ENCODE data around the gene TPM1.

The TPM1 gene

DNA sequence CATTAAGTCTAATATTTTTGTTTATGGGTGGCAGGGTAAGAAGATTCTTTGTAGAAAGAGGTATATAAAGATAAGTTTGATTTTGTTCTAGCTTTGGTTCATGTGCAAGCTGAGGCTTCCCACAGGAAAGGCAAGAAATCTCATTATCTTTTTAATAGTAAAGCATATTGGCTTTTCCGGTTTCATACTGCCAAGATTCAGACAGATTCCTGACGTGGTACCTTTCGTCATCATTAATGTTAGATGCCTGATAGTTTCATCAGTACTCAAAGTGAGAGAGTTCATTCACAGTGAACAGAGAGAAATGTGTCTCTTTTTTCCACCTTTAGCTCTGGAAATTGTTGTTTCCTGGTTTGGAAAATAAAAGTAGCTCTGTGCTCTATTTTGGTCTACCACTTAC, 16.5 kb downstream of the TPM1 start:
- DNase-seq = no peak

DNA sequence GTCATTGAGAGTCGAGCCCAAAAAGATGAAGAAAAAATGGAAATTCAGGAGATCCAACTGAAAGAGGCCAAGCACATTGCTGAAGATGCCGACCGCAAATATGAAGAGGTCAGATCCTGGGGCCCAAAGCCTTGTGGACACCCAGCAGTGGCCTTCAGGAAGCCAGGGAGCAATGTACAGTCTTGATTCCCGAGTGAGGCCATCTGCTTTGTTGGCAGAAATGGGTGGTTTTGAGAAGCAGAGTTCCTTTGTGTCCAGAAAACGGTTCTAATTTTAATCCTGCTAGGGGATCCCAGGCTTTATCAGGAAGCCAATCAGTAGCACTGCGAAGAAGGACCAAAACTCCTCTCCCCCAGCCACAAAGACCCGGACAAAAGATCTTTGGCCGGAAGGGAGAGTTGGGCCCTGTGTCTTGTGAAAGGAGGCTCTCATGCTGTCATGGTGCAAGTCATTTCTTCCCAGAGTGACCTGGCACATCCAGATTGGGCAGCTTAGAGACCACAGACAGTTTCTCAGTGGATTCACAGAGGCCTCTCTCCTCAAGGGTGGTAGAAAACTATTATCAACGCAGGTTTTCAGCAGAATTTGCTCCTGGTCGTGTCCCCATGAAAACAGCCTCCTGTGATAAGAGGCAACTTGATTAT, 17.1 kb downstream of the TPM1 start:
- DNase-seq = no peak

DNA sequence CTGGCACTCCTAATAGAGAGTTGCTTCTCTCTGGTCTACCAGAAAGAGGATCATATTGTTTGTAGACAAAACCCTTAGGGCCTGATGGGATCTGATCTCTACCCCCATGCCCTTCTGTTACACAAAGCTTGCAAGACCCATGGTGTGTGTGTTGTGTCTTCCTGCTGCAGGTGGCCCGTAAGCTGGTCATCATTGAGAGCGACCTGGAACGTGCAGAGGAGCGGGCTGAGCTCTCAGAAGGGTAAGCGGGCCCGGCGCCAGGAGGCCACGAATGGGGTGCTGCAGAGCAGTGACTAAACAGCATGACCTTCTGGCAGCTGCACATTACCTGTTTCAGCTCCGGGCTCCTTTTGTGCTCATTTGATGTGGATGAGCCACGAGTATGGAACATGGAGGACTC, 18.2 kb downstream of the TPM1 start:
- DNase-seq = no peak

DNA sequence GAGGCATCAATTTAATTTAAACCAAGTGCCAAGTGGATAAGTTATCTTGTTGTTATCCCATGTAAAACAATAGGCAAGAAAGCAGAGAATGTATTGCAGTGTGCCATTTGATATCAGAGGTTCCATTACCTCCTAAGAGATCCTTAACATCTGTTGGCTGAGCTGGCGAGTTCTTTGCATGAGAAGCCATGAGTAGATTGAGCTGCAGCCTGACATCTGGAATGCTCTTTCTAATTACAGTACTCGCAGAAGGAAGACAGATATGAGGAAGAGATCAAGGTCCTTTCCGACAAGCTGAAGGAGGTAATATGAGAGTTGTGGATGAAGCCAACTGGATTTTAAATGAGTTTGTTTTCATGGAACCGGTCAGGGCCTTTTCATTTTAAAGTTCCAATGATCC, 19.4 kb downstream of the TPM1 start:
- DNase-seq = no peak

DNA sequence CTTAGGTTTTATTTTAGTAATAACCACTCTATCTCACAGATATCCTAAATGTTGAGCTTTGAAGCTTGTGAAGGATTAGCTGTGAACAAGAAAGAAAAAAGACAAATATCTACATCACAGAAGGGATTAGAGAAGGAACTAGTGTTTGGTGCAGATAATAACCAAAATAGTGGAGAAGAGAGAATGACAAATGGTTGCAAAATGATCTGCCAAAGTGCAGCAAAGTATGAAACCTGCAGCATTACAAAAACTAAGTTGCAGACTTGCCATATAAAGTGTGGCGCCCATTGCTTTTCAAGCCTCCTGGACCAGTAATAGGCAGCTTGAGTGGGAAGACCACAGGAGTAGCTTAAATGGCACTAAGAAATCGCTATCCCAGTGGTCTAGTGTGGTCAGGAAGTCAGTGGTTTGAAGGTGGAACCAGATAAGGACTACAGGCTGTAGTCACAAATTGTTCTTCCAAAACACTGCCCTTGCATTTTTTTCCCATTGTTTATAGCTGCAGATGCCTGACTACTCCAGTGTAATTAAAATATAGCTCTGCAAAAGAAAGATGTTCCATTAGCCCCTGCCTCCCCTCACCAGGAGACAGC, 20.7 kb downstream of the TPM1 start:
- DNase-seq = no peak

DNA sequence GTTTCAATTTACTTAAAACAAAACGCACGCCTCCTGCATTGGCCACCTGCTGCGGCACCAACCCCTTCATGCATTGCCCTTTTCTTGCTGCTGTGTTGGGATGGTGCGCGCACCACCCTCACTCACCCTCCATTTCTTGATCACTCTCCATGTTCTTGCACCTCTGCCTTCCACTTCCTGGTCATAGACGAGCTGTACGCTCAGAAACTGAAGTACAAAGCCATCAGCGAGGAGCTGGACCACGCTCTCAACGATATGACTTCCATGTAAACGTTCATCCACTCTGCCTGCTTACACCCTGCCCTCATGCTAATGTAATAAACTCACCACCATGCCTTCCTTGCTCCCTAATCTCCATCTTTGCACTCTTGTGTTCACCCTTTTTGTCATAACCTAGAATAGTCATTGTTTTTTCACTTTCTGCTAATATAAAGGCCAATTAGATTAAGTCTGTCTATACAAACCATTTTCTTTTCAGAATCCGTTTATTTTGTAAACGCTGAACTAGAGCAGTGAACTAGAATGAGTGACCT, 21.4 kb downstream of the TPM1 start:
- no peak for DNase-seq

DNA sequence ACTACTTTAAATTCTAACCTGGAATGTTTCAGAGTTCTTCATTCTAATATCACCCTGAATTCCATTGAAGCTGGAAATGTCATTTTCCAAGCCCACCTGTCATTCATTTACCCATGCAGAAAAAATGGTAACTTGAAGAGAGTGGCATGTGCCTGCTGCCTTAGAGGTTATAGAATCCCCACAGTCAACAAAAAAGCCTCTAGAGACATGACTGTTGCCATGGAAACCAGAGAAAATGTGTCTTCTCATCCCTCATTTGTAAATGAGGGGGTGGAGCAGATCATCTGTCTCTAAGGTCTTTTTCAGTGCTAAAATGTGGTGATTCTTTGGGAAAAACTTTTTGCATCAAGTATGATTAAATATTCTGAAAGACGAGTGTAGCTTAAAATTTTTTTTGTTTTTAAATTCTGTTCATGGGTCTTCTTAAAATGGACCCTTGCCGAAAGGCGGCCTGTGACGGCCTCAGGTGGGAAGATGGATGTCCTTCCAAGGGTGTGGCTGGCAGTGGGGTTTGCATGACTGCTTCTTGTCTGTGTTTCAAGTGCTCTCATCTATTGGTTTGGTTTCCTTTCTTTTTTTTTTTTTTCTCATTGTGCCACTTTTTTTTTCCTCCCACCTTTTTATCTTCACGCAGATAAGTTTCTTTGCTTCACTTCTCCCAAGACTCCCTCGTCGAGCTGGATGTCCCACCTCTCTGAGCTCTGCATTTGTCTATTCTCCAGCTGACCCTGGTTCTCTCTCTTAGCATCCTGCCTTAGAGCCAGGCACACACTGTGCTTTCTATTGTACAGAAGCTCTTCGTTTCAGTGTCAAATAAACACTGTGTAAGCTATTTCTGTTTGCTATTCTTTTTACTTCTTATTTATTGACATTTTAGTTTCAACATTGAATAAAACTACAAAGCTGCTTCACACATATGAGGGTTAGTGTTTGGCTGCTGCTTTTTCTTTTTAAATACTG, 23.0 kb downstream of the TPM1 start:
- no peak for DNase-seq

DNA sequence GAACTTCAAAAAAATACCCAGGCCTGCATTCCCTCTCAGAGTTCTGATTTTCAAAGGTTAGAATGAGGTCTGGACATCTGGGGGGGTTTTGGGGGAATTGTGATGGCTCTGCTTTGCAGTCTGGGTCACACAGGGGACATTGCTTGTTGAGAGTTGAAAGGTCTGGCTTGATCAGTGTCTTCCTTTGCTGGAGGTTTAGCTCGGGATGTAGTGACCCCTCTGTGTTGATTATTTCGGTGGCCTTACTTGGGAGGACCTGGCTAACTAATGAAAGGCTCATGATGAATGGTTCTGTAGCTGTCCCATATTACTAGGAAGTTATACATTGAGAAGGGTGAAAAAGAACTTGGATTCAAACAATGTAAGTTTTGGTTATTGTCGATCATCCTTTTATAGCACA, 23.7 kb downstream of the TPM1 start:
- DNase-seq = no peak

DNA sequence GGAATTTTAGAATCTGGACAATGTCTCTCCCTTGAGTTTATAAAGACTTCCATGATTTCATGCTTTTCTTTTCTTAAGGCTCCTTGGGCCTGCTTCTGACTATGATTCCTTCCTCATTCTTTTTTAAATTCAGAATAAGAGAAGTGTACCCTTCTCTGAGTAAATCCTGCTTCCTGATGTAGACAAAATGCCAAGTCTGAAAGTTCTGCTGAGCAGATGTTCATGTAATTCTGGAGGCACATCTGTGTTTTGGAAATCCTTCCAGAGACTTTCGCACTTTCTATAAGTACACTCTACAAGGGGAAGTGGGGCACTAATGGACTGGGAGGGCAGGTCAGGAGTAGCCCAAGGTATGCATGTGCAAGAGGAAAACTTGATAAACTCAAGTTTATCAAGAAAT, 24.8 kb downstream of the TPM1 start:
- no peak for DNase-seq

DNA sequence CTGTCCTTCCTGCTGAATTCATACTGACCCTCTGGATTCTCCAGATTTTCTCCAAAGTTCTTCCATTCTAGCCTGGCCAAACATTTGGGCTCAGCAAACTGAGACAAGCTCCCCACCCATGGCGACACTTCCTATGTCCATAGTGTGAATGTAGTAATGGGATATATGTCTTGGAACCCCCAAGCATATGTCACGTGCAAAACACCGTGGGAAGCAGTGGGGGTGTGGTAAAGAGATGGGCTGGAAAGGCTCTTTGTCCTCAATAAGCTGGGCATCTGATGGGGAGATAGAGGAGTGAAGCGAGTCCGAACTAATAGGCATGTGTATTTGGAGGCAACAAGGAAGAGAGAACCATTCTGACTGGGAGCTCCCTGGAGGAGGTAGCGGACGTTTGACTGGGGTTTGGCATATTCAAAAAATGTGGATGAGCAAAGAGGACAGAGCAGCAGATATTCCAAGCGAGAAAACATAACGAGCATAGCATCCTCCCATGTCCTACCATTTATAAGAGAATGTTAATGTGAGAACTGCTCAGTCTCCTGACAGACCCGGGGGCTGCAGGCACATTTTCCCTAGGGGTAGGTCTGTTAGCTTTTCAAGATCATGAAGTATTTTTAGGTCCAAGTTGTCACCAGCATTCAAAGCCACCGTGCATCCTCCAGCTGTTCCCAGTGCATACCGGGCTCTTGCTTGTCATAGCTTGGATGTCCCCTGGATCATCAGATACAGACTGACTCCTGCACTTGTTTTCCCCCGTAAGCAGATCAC, 25.6 kb downstream of the TPM1 start:
- DNase-seq = no peak

DNA sequence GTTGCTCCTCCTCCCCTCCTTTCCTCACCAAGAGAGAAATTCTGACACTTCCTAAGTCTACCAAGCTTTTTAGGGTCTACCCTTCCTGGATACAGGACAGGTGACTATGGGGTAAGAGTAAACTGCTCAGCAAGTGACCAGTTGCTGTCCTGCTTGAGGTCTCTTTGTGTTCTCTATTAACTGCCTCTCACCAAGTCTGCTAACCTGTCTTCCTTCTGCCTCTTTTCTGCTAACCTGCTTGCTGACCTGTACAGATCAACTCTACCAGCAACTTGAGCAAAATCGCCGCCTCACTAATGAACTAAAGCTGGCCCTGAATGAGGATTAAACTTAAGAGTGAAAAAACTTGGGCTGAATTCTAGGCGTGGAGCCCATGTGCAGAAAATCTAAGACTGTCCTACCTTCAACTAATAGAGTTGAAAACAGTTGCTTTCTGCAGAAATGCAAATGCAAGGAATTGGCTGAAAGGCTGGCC, 27.1 kb downstream of the TPM1 start:
- no peak for DNase-seq

DNA sequence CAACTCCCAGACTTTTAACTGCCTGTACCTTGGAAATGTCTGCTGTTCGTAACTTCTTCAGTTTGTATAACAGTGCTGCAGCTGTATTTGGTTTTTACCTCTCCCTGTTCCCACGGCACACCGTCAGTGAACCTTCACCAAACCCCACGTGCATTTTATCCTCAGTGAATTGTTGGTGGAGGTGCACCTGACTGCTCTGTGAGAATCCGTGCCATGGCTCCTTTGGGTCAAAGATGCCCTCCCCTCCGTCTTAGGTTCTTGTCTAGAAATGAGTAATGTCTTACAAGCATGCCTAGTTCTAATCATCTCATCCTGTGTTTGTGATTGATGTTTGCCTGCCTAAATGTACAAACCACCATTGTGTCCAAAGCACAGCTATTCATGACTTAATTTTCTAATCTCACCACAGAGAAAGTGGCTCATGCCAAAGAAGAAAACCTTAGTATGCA, 28.2 kb downstream of the TPM1 start:
- no peak for DNase-seq

DNA sequence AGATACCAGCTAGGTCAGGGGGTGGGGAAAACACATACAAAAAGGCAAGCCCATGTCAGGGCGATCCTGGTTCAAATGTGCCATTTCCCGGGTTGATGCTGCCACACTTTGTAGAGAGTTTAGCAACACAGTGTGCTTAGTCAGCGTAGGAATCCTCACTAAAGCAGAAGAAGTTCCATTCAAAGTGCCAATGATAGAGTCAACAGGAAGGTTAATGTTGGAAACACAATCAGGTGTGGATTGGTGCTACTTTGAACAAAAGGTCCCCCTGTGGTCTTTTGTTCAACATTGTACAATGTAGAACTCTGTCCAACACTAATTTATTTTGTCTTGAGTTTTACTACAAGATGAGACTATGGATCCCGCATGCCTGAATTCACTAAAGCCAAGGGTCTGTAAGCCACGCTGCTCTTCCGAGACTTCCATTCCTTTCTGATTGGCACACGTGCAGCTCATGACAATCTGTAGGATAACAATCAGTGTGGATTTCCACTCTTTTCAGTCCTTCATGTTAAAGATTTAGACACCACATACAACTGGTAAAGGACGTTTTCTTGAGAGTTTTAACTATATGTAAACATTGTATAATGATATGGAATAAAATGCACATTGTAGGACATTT, 28.9 kb downstream of the TPM1 start:
- no peak for DNase-seq

DNA sequence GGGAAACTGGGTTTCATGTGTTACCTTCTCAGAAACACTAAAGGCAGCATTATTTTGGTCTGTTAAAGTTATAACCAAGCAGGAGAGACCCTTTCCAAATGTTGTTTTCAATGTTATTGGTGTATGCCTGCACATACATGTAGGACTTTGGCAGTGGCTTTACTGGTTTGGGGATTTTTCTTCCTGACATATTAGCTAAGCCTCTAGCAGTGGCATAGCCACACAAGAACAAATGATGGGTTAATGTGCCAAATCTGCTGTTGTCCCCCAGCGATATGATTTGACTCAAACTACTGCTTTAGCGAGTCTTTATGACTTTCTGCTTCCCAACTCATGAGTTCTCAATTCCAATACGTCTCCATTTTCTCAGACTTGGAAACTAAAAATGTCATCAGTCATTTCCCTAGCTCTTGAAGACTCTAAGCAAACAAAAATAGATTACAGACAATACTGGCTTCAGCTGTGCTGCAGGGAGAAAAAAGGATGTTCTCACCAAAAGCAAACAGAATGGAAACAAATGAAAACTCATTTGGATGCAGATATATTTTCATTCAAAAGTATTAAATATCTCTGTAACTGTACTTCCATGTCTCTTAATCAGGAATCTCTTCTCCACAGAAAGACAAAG, 29.6 kb downstream of the TPM1 start:
- DNase-seq = no peak

DNA sequence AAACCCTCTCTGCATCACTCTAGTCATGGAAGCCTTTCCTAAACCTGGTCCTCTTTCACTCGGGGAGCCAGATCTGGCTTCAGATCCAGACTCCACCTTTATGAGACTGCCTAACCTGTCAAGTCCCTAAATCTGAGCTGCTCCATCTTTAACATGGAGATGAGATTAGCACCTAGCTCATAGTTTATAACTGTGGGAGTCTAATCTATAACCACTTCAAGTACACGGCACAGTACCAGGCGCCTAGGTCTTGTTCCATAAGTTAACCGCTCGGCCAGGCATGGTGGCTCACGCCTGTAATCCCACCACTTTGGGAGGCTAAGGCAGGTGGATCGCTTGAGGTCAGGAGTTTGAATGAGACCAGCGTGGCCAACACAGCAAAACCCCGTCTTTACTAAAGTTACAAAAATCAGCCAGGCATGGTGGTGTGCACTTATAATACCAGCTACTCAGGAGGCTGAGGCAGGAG, 30.3 kb downstream of the TPM1 start:
- no peak for DNase-seq

DNA sequence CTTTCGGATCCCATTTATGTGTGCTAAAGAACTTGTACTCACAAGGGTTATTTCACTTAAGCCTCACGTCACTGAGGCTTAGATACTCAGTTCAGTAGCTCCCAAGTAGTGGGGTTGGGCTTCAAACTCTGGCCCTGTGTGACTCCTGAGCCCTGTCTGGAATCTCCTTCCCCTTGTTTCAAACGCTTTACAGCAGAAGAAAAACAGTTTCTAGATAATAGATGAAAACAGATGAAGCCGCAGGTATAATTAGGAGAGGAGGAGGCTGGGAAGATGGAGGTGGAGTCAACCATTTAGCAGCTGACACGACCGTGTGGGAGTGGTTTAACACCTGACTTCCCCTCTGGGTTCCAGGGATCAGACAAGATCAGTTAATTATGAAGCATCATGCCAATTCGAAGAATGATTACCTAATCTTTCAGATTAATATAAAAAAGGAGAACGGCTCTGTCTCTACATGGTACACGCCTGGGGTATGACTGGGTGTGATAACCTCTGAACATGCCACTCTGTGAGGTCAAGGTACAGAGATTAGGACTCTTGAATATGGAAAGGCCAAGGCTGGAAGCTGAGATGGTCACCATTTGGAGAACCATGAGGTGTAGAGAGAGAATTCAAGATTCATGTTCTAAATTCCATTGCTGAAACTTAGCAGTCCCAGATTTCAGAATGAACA, 31.1 kb downstream of the TPM1 start:
- no peak for DNase-seq

DNA sequence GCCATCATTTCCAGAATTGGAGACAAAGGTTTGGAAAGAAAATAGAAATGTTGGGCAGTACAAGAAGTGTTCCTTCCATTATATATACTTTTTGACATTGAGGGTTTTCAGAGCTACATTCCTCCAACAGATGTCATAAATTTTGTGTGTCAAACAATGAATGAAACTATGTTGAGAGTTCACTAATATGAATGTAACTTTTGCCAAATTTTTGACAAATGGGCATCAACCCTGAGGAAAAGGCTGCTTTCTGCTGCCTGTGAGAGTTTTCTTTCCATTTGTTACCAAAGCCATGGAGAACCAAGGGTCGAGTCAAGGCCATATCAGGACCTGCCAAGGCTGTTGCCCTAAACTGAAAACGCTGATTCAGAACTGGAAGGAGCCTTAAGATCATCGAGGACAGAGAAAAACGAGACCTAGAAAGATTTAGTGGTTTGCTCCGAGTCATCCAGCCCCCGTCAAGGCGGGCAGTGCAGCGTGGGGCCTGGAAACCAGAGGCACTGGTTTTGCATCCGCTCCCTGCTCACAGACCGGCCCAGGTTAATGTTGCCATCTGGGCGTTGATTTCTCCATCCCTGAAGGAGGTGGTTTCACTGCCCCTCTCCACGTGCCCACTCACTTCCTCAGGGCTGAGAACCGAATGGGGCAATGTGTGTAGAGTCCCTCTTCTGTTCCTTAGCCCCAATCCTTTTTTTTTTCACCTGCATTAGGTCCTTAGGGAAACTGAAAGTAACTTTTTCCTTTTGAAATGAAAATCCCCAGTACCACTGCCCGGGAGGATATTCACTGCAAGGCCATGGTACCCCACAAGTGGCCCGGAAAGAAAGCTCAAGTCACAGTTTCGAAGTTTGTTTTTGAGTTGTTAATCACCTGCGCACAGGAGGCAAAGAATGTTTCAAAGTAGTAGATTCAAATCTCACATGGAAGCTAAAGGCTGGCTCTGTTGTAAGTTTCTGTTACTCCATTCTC, 32.8 kb downstream of the TPM1 start:
- DNase-seq = no peak

DNA sequence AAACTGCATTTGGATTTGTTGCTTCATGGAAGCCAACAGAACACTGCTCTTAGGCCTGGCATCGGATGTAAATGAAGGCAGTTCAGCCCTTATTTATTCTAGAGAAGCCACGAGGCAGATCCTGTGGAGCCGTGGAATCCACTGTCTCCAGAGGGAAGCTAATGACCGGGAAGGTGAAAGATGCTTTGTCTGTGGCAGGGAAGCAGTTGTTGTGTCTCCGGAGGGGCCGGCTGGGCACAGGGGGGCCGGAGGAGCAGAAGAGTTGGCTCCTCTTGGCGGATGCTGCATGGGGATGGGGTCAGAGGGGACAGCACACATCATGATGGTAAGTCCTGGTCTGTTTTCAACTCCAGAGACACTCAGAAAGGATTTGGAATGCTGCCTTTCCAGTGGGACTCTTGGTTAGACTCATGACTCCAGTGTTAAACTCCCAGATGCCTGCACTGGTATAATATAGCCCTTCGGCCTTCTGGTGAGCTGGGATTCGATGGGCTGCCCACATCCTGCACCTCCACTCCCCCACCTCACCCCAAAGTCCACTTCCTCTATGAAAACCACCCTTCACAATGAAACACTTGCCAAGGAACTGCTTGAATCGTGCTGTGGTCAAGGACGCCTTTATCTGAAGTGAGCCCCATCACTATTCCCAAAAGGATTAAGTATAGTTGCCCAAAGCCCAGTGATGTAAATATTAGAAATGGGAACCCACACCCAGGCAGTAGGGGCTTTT, 33.6 kb downstream of the TPM1 start:
- no peak for DNase-seq

DNA sequence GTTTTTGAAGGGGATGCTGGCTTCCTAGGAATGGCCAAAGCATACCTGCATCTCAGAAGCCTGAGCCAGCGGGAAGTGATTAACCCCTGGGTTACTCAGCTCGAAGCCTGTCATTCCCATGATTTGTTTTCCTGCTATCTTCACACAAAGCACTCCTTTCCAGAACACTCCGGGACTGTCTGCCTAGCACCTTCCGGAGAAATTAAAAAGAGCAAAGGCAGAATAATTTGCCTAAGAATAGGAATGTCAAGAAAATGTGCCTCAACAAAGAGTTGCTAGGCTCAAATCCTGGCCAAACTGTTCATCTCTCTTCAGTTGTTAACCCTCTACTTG, 34.1 kb downstream of the TPM1 start:
- DNase-seq = no peak

Data from stimulated activated CD4-positive, alpha-beta T cell treated with anti-CD3 and anti-CD28 coated beads, Interleukin-4, amount 100 ng/mL, for 4 hours (primary cell).